HG03521 (cell line): ENCODE measurements around the gene SSBP2.
"Not testable (repeated sequence)": the region's sequence is repeated elsewhere in the genome, so short reads cannot be mapped to it uniquely, and the experiment has no call there.

Source experiments
- ATAC-seq: cut with Tn5 transposase; IDR thresholded peaks from one replicate; pipeline ENCODE4 v1.9.1; 2021; ENCODE audit warnings: mild to moderate bottlenecking, moderate library complexity; ENCODE audit not compliant: unreplicated experiment

The SSBP2 gene

DNA sequence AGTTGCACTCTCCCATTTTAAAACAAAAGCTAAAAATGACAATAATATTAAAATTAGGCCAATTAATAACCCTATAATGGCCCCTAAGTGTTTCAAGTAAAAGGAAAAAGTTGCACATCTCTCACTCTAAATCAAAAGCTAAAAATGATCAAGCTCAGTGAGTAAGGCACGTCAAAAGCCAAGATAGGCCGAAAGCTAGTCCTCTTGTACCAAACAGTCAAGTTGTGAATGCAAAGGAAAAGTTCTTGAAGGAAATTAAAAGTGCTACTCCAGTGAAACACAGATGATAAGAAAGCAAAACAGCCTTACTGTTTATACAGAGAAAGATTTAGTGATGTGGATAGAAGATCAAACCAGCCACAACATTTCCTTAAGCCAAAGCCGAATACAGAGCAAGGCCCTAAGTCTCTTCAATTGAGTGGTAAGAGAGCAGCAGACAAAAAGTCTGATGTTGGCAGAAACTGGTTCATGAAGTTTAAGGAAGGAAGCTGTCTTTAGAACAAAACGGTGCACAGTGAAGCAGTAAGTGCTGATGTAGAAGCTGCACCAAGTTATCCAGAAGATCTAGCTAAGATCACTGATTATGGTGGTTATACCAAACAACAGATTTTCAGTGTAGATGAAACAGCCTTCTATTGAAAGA lies 212.9 kb downstream of the SSBP2 start:
- no peak for ATAC-seq

DNA sequence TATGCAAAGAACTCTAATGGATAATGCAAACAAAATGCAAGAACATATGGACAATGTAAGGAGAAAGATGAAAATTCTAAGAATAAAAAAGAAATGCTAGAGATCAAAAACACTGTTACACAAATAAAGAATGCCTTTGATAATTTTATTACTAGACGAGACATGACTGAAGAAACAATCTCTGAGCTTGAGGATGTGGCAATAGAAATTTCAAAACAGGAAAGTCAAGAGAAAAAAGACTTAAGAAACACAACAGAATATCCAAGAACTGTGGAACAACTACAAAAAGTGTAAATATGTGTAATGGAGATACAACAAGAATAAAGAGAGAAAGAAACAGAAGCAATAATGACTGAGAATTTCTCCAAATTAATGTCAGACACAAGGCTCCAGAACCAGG lies 216.5 kb downstream of the SSBP2 start:
- no peak for ATAC-seq

DNA sequence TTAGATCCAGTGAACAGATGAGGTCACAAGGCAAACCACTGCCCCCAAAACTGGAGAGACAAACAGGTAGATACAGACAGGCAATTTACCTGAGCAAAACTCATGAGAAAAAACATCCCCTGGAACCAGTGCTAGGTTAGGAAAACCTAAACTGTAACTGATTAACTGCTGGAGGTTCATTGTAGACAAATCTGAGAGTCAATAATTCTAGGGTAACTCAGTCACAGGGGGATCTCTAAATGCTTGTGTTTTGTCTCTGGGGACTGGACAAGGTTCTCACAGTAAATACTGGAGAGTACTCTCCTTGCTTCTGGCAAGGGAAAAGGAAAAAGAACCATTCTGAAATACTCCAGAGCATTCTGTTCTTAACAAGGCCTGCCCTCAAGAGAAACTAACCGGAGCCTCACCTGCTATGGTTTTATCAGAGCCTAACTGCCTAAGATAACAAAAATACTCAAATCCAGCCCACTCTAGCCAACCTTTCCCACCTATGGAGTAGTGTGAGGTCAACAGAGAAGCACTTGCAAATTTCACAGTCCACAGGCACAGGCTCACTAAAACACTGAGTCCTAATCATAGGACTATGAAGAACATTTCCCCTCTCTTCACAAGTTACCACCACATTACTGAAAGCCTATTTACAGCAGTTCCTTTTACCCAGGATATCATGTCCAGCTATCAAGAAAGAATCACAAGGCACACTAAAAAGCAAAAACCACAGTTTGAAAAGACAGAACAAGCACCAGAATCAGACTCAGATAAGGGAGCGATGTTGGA lies 217.1 kb downstream of the SSBP2 start:
- no peak for ATAC-seq

DNA sequence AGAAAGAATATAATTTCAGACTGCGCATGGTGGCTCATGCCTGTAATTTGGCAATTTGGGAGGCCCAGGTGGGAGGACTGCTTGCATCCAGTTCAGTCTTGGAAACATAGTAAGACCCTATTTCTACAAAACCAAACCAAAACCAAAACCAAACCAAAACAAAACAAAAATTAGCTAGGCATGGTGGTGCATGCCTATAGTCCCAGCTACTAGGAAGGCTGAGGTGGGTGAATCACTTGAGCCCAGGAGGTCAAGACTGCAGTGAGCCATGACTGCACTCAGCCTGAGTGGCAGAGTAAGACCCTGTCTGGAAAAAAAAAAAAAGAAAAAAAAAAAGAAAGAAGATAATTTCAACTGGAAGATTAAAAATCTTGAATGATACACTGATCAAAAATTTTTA lies 220.0 kb downstream of the SSBP2 start:
- no peak for ATAC-seq

DNA sequence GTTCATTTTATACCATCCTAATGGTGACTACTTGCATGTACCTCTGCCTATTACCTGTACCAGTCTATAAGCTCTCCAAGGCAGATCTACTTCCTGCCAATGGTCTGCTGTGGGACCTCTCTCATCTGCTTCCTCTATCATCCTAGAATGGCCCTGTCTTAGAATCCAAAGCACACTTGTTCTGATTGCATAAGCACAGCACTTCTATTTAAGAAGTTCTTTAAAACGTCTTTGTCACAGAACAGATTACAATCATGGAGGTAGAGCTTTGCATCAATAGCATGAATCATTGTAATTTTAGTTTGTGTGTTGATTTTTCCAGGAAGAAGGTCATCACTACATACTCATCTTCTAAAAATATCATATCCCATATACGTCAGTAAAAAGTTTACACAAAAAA lies 225.2 kb downstream of the SSBP2 start:
- ATAC-seq, result no peak

DNA sequence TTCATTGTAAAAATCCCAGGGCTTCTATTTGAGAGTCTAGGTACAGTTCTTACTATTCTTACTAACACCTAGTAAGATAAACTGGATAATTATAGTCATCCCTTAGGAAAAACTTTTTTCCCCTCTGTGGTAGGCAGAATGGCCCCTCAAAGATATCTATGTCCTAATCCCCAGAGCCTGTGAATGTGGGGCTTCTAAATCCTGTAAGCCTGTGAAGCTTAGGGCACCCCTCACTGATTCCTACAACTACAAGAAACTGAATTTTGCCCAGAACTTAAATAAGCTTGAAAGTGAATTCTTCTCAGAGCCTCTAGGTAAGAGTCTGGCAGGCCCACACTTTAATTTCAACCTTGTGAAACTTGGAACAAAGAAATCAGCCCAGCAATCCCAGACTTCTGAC lies 226.9 kb downstream of the SSBP2 start:
- ATAC-seq, result no peak

DNA sequence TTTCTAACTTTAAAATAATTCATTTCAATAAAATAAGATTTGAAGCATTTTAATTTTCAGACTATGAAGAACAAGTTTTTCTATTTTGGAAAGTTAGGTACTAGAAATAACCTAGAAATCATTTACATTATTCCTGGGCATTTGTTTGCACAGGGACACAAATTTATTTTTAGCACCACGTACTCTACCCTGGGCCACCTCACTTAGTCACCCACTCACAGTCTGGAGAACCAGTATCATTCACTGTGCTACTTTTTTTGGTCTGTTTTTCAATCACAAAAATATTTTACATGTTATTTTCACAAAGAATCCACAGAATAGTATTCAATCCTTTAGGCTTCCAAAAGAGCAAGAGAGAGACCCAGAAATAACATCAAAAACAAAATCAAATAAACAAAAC lies 228.3 kb downstream of the SSBP2 start:
- ATAC-seq, result no peak

DNA sequence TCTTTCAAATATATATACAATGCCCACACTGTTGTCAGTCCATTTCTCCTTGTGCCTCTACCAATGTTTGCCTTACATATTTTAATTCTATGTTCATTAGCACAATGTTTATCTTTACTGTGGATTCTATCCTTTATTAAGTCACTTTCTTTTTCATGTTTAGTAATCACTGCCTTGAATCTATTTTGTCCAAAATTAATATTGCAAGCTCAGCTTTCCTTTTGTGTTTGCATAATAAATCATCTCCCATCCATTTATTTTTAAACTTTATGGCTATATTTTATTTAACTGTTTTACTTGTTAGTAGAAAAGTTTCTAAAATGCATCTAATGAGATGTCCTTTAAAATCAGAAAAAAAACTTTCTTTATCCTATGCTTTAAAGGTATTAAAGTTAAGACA lies 230.1 kb downstream of the SSBP2 start:
- ATAC-seq, result no peak

DNA sequence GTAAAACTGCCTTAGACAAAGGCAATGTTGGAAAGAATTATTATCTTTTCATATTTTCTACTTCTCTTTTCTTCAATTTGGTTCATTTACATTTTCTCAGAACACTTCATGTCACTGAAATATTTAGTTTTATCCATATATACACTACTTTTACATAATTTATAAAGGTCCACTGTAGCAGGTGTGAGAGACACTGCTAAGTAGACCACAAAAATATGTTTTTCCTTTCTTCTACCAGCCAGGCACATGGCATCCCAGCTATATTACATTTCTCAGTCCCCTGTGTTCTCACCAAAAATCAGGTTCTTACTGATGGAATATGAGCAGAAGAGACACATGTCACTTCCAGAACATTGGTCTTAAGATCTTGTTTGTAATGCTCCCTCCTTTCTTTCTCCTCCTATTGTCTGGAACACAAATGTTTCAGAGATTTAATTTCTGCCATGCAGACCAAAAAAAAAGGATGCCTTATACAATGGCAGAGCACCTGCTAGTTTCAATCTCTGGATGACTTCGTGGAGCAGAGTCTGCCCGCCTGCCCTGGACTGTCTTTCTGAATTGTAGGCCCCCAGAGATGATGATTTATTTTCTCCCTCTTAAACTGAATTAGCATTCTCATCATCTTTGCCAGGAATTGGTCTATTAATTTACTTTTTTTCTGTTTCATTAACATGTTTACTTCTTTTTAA lies 231.5 kb downstream of the SSBP2 start:
- ATAC-seq, result no peak

DNA sequence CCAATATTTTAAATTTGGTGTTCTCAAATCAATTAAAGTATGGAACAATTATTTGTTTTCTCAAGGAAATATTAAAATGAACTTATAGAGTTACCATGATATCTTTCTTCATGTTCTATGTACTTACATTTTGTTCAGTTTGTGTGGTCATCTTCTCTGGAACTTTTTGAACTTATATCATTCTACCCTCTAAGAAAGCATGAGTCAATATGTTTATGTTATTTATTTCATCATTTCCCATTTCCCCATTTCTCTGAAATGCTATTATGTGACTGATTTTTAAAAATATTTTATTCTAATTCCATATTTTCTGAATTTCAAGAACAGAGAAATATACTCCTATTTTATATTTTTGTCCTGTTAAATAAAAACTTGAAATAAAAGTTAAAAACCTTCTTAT lies 233.4 kb downstream of the SSBP2 start:
- ATAC-seq, result no peak

DNA sequence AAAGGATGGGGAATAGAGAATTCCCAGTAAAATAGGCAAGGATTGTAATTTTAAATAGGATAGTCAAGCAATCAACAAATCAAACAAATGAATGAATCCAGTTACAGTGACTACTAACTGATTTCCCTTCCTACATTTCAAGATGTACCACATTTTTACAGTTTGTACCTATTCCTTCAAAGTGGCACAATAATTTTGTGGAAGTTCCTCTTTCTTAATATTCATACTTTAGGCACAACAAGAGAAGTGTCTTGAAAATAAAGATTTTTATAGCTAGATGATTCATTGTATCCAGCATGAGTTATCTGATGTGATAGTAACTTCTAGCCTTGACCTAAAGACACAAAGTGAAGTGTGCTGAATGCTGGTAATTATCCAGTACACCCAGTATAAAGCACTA lies 234.8 kb downstream of the SSBP2 start:
- no peak for ATAC-seq

DNA sequence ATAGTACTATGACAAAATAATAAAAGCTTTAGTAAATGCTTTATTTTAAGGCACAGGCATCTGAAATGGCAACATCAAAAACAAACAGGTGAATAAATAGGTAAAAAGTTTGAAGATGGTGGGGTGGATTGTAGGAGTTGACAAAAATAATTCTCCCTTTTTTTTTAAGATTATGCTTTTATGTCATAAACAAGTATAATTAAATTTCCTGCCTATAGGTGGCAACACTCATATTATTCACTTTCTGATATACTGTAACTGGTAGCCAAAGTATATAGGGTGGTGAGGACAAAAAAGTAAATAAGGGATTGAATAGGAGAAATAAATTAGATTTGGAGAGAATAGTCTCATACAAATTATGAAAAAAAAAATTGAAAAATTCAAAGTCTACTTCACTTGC lies 236.9 kb downstream of the SSBP2 start:
- ATAC-seq, result no peak

DNA sequence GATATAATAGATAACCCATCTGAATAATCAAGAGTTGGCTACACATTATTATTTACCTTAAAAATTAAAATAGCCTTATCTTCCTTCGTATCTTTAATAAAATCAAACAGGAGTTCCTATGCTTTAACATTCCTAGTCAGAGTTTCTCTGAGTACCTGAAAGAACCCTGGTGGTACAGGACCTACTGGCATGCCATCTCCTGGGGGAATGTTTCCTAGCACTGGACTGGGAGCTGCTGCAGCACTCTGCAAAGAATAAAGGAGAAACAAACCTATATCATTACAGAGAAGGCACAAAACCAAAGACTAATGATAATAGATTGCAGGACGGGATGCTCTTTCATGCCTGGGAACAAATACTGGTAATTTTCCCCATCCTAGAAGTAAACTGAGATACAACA lies 237.4 kb downstream of the SSBP2 start:
- ATAC-seq, result no peak

DNA sequence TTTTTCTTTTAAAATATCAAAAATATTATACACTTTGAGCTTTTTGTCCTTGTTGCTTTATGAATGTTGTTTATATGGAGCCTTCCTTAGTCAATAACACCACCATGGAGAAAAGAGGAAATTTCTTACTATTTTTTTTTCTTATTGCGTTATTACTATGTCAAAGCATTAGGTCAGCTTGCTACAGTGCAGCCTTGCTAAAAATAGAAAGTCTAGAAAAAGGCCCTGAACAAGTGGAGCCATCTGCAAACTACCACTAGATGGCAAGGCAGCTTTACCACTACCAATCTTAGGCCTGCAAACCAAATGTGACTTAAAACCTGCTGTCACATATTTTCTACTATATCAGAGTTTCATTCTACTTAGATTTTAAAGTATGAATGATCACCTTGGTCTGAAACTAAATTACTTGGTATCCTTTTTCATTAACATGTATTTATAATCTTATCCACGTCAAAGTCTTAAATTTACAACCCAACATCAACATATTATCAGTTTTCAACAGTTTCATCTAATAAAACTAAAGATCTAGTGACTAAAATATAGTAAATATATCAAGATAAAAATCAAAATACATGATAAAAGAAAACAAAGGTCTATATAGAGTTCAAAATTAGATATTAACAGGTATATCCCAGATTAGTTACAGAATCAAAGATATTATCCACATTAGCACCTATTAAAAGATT lies 243.9 kb downstream of the SSBP2 start:
- ATAC-seq, result peak; percentile 99

DNA sequence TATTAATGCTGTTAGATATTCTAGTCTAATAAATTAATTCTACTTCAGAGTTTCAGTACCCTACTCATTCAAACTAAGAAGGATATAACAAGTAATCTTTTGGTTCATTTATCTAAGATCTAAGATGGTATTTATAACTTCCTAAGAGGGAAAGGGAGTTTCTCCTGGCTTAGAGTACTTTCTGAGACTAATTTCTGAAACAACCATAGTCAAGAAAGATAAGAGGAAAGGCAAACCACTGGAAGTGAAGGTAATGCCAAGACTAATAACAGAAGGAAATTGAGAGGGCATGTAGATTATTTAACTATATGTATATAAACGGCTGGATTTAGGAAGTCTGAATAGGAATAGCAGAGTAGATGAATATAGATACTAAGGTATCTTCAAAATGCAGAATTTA lies 244.5 kb downstream of the SSBP2 start:
- ATAC-seq, result no peak

DNA sequence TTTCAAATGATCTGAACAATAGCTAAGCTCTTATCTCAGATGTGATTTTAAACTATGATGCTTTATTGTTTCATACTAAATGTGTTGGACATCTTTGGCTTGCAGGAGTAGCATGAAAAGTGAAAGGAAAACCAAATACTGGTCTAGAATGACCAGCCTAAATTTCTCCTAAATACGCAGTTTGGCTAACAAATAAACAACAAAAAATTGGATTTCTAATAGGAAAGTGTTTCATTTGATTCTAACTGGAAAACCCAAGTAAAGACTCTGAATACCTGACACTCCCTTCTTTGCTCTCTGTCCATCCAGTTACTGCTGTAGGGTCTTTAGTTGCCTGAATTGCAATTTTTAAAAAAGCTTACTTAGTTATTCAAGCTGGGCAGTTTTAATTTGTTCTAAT lies 245.2 kb downstream of the SSBP2 start:
- ATAC-seq, result no peak

DNA sequence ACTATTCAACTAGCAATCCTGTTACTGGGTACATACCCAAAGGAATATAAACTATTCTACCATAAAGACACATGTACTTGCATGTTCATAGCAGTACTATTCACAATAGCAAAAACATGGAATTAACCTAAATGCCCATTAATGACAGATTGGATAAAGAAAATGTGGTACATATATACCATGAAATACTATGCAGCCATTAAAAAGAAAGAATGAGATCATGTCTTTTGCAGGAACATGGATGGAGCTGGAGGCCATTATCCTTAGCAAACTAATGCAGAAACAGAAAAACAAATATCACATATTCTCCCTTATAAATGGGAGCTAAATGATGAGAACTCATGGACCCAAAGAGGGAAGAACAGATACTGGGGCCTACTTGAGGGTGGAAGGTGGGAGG lies 247.3 kb downstream of the SSBP2 start:
- ATAC-seq, result not testable (repeated sequence)

DNA sequence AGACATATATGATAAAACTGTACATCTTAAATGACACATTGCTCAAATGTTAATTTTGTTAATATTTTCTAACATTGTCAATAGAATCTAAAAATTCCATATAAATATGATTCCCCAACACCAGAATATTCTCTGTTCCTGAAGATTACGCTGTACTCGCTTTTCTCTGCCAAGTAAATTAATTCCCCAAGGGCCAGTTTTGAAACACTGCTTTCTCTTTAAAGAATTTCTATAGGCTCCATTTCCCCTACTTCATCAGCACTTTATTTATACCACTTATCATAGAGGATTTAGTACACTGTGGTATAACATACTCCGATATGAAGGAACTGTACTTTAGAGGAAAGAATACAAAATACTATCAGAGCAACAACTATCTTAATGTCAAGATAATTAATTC lies 255.6 kb downstream of the SSBP2 start:
- no peak for ATAC-seq

DNA sequence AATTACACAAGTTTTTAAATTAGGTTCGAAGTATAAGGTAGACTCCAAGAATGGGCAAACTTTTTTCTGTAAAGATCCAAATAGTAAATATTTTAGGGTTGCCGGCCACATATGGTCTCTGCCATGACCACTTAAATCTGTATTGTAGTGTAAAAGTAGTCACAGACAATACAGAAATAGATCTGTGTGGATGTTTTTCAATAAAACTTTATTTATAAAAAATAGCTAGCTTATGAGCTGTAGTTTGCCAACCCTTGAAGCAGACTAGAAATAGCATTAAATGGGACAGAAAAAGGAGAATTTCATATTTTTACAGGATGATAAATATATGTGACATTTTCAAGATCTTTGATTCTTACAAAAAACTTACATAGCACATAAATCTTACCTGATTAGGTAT lies 262.0 kb downstream of the SSBP2 start:
- ATAC-seq, result no peak

DNA sequence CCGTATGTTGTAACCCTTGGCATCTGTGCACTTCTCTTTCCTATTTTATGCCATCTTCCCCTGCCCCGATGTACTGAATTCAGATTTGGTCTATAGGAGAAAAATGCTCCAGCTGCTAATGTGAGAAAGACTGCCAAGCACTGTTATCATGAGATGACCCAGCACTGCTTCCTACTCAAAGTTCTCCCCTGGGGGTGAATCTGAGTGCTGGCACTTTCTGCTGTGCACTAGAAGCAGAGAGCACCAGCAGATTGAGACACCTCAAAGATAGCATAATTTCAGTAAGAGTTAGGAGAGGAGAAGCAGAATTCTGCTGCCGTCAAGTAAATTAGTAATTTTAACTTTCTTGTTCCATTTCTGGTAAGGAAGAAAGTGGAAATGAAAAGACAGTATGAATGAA lies 264.2 kb downstream of the SSBP2 start:
- ATAC-seq, result no peak

DNA sequence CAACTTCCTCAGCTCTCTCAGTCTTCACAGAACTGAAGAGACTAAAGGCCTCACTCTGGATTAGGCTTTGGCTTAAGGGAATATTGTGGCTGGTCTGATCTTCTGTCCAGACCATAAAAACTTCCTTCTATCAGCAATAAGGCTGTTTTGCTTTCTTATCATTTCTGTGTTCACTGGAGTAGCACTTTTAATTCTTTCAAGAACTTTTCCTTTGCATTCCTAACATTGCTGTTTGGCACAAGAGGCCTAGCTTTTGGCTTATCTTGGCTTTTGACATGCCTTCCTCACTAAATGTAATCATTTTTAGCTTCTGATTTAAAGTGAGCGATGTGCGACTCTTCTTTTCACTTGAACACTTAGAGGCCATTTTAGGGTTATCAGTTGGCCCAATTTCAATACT lies 268.3 kb downstream of the SSBP2 start:
- ATAC-seq, result no peak

DNA sequence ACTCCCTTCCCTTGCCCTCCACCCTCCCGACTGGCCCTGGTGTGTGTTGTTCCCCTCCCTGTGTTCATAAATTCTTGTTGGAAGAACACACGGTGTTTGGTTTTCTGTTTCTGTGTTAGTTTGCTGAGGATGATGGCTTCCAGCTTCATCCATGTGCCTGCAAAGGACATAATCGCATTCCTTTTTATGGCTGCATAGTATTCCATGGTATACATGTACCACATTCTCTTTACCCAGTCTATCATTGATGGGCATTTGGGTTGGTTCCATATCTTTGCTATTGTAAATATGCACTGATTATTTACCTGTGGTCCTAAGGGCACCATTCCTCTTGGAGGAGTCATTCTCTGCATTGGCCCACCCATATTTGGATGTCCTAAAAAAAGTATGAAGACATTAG lies 277.5 kb downstream of the SSBP2 start:
- not testable (repeated sequence) for ATAC-seq
